GM23338 (cell line): ENCODE results near the gene RBCK1. TPM values are rescaled to one million over a fixed set of nuclear protein-coding genes. Genes with fewer than 3 reads are reported as not detected.

Experiments
- ATAC-seq: fragments of 200-7000 bp; cut with Tn5 transposase; 3 replicates; pipeline ENCODE4 v1.9.1; 2020
- DNase-seq: peaks from one replicate; pipeline ENCODE4 v3.0.0-alpha.2; 2015; ENCODE audit warnings: low spot score
- H2AFZ ChIP-seq: fragments of 200-600 bp; sonication (generic); 2 replicates; pipeline ENCODE4 v1.8.0; 2016; ENCODE audit warnings: antibody characterized with exemption, mild to moderate bottlenecking, moderate library complexity
- H3F3A ChIP-seq: fragments of 200-600 bp; sonication (generic); replicated peaks from 2 replicates; pipeline ENCODE4 v1.8.0; 2017; ENCODE audit warnings: antibody characterized with exemption, mixed run types, low read depth
- H3K27ac ChIP-seq: fragments of 200-600 bp; sonication (generic); 2 replicates; pipeline ENCODE4 v1.6.1; 2016; ENCODE audit warnings: low read depth
- H3K27me3 ChIP-seq: fragments of 200-600 bp; sonication (generic); 2 replicates; pipeline ENCODE4 v1.8.0; 2016; ENCODE audit warnings: mild to moderate bottlenecking, mixed run types, moderate library complexity; ENCODE audit not compliant: insufficient read depth
- H3K36me3 ChIP-seq: fragments of 200-600 bp; sonication (generic); 2 replicates; pipeline ENCODE4 v1.8.0; 2016; ENCODE audit warnings: mild to moderate bottlenecking; ENCODE audit not compliant: insufficient read depth
- H3K4me1 ChIP-seq: fragments of 200-600 bp; sonication (generic); 2 replicates; pipeline ENCODE4 v1.8.0; 2016; ENCODE audit warnings: mild to moderate bottlenecking, moderate library complexity; ENCODE audit not compliant: insufficient read depth
- H3K4me2 ChIP-seq: fragments of 200-600 bp; sonication (generic); 2 replicates; pipeline ENCODE4 v1.7.1; 2017; ENCODE audit warnings: mixed run types
- H3K4me3 ChIP-seq: fragments of 200-600 bp; sonication (generic); 2 replicates; pipeline ENCODE4 v1.6.1; 2016; ENCODE audit warnings: mixed run types
- H3K79me2 ChIP-seq: fragments of 200-600 bp; sonication (generic); replicated peaks from 2 replicates; pipeline ENCODE4 v1.8.0; 2017; ENCODE audit warnings: mild to moderate bottlenecking; ENCODE audit not compliant: insufficient read depth
- H3K9me2 ChIP-seq: fragments of 200-600 bp; sonication (generic); 2 replicates; pipeline ENCODE4 v1.8.0; 2017; ENCODE audit not compliant: insufficient read depth
- H4K20me1 ChIP-seq: fragments of 200-600 bp; sonication (generic); replicated peaks from 2 replicates; pipeline ENCODE4 v1.8.0; 2017; ENCODE audit warnings: mild to moderate bottlenecking; ENCODE audit not compliant: insufficient read depth
- H3K27ac Mint-ChIP-seq: 2 replicates; pipeline ENCODE4 v1.8.0; 2020; ENCODE audit warnings: inconsistent platforms, mild to moderate bottlenecking, moderate library complexity, mixed read lengths
- H3K27me3 Mint-ChIP-seq: 3 replicates; pipeline ENCODE4 v1.8.0; 2022; ENCODE audit warnings: low read depth, mild to moderate bottlenecking, moderate library complexity, mixed read lengths, inconsistent platforms; ENCODE audit not compliant: insufficient read depth, poor library complexity
- H3K36me3 Mint-ChIP-seq: 3 replicates; pipeline ENCODE4 v1.8.0; 2021; ENCODE audit warnings: low read depth, mild to moderate bottlenecking, inconsistent platforms, moderate library complexity, mixed read lengths
- H3K4me1 Mint-ChIP-seq: 3 replicates; pipeline ENCODE4 v1.8.0; 2020; ENCODE audit warnings: mild to moderate bottlenecking, inconsistent platforms, mixed read lengths
- H3K4me3 Mint-ChIP-seq: 3 replicates; pipeline ENCODE4 v1.8.0; 2021; ENCODE audit warnings: moderate library complexity, mild to moderate bottlenecking, inconsistent platforms, mixed read lengths
- H3K9me3 Mint-ChIP-seq: 3 replicates; pipeline ENCODE4 v1.8.0; 2020; ENCODE audit warnings: moderate library complexity, mild to moderate bottlenecking, inconsistent platforms, mixed read lengths
- CREB1 ChIP-seq: fragments of 250-450 bp; sonication (Bioruptor Pico); IDR thresholded peaks from 2 replicates; pipeline ENCODE4 v1.5.0; 2020; ENCODE audit warnings: low read depth, mild to moderate bottlenecking, moderate library complexity
- EZH2 ChIP-seq: fragments of 200-600 bp; sonication (generic); IDR thresholded peaks from one replicate; pipeline ENCODE4 v1.8.0; 2017; ENCODE audit warnings: antibody characterized with exemption, mild to moderate bottlenecking, low read depth; ENCODE audit not compliant: unreplicated experiment
- NANOG ChIP-seq: IDR thresholded peaks from 2 replicates; pipeline ENCODE4 v1.6.1; 2016; ENCODE audit warnings: antibody characterized with exemption, borderline replicate concordance
- REST ChIP-seq: IDR thresholded peaks from one replicate; pipeline ENCODE4 v1.6.1; 2018; ENCODE audit warnings: antibody characterized with exemption; ENCODE audit not compliant: unreplicated experiment
- ZNF114 ChIP-seq: fragments of 250-450 bp; sonication (Bioruptor Pico); IDR thresholded peaks from 2 replicates; pipeline ENCODE4 v1.5.0; 2020; ENCODE audit warnings: mild to moderate bottlenecking, moderate library complexity
- ZNF462 ChIP-seq: fragments of 250-450 bp; sonication (Bioruptor Pico); IDR thresholded peaks from 2 replicates; pipeline ENCODE4 v1.5.0; 2020; ENCODE audit warnings: mild to moderate bottlenecking, moderate library complexity
- polyA plus RNA-seq: library from polyadenylated mRNA; unstranded; fragments of >200 nt; fragmentation: Nextera tagmentation; extraction: Ambion mirVana; gene quantifications from 2 replicates; pipeline ENCODE4 v1.2.1, GENCODE V29; 2016
- total RNA-seq: library from RNA; depleted of rRNA; stranded (reverse); fragments of >200 nt; shearing (Covaris generic); gene quantifications from 2 replicates; pipeline ENCODE4 v1.2.3, GENCODE V29; 2014

The RBCK1 gene
- total and polyA plus RNA-seq, 2 experiments from 2014 or later = 52.6 to 56.8 TPM

DNA sequence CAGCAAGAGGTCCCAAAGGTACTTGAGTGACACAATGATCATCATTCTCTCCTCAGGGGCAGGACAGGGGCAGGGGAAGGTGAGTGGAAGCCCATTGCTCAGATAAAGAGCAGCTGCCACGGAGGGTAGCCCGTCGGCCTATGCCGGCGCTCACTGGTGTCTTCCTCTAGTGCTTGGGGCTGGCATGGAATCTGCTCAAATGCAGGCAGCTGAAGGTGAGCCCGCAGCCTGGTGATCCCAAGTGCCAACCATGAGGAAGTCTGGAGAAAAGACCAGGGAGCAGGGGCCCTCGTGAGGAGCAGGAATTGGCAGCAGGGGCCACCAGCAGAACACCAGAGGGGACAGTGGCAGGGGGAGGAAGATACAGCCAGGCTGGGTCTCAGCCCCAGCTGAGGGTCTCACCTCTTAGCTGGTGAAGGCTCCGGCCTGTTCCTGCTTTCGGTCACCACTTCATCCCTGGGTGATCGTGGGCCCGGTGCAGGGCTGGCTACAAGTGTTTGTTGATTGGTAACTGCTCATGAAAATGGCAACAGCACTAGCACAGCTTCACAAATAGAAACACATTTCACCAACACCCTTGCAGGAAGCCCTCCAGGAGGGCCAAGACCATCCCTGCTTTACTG lies 24.7 kb downstream of the RBCK1 start (continued):
- TF ChIP-seq ZNF462 (CRISPR knock-in tag) (no peak), NANOG (no peak), EZH2 (no peak), ZNF114 (CRISPR knock-in tag) (no peak), CREB1 (no peak)

GRCh38 chr20:433300-433975 lies 25.3 kb downstream of the RBCK1 start:
- no peak overlapping the region for H3K4me3 ChIP-seq
- no peak overlapping the region for H3K27ac ChIP-seq
- peaks cover 31% of the 10 kb centered on the region for H4K20me1 ChIP-seq
- no peaks in the 10 kb centered on the region for H3K9me3 Mint-ChIP-seq
- peaks cover 30% of the 10 kb centered on the region for H3K27me3 ChIP-seq
- no peak overlapping the region for H2AFZ ChIP-seq
- H3K27ac Mint-ChIP-seq = no peak overlapping the region; the same call in 1 of the 2 replicates
- H3K27me3 Mint-ChIP-seq = peaks cover 33% of the 10 kb centered on the region
- H3K4me3 Mint-ChIP-seq = no peak overlapping the region
- H3K4me1 Mint-ChIP-seq = peaks cover 23% of the 10 kb centered on the region
- no peak overlapping the region for H3K4me2 ChIP-seq
- no peak for ATAC-seq
- H3K36me3 ChIP-seq = peaks cover 10% of the 10 kb centered on the region; the same call in 1 of the 2 replicates
- DNase-seq = no peak
- TF ChIP-seq NANOG (no peak), REST (no peak)
- peaks cover 49% of the 10 kb centered on the region for H3K36me3 Mint-ChIP-seq
- H3K79me2 ChIP-seq = no peaks in the 10 kb centered on the region
- peaks cover 9% of the 10 kb centered on the region for H3K4me1 ChIP-seq
- no peaks in the 10 kb centered on the region for H3K9me2 ChIP-seq
- peaks cover 10% of the 10 kb centered on the region for H3F3A ChIP-seq
